GM12872 (cell line): Measurements from ENCODE around the gene SPRED3.

Experiments used
- TF ChIP-seq, protein P1 (sequence below): IDR thresholded peaks from 3 replicates; pipeline ENCODE4 v1.5.1; 2011; ENCODE audit warnings: low read depth, mild to moderate bottlenecking, low read length, moderate library complexity; ENCODE audit not compliant: insufficient read depth

The SPRED3 gene

DNA sequence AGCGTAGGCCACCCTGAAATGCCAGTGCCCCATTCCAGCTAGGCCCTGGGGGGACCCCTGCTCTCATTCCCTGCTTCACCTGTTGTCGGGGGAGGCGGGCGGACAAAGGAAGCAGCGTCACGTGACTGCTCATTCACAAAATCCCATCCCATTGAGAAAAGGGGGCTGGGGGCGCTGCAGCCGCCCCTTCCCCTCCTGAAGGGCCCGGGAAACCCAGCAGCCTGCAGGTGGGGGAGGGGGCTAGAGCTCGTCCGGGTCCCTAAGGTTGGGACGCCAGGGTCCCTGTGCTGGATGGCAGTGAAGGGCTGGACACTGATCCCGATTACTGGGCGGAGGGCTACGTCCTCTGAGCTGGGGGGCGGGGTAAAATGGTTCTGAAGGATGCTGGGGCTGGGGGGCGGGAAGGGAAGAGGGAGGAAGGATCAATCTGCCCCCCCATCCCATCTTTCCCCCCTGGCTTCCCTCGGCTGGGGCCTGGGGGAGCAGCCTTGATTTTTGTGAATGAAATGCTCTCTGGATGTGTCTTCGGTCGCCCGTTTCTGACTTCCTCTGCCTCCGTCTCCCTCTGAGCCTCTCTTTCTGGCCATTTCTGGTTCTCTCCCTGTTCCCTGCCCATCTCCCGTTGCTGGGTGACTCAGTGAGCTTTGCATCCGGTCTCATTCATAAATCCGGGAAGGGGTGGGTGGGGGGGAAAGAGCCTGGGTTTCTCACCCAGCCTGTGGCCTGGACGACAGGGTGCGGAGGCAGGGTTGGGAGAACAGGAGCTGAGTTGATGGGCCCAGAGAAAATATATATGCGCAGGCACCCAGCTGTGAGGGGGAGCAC, 816 bp downstream of the SPRED3 start:
- TF ChIP-seq, protein P1, sequence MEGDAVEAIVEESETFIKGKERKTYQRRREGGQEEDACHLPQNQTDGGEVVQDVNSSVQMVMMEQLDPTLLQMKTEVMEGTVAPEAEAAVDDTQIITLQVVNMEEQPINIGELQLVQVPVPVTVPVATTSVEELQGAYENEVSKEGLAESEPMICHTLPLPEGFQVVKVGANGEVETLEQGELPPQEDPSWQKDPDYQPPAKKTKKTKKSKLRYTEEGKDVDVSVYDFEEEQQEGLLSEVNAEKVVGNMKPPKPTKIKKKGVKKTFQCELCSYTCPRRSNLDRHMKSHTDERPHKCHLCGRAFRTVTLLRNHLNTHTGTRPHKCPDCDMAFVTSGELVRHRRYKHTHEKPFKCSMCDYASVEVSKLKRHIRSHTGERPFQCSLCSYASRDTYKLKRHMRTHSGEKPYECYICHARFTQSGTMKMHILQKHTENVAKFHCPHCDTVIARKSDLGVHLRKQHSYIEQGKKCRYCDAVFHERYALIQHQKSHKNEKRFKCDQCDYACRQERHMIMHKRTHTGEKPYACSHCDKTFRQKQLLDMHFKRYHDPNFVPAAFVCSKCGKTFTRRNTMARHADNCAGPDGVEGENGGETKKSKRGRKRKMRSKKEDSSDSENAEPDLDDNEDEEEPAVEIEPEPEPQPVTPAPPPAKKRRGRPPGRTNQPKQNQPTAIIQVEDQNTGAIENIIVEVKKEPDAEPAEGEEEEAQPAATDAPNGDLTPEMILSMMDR = no peak

DNA sequence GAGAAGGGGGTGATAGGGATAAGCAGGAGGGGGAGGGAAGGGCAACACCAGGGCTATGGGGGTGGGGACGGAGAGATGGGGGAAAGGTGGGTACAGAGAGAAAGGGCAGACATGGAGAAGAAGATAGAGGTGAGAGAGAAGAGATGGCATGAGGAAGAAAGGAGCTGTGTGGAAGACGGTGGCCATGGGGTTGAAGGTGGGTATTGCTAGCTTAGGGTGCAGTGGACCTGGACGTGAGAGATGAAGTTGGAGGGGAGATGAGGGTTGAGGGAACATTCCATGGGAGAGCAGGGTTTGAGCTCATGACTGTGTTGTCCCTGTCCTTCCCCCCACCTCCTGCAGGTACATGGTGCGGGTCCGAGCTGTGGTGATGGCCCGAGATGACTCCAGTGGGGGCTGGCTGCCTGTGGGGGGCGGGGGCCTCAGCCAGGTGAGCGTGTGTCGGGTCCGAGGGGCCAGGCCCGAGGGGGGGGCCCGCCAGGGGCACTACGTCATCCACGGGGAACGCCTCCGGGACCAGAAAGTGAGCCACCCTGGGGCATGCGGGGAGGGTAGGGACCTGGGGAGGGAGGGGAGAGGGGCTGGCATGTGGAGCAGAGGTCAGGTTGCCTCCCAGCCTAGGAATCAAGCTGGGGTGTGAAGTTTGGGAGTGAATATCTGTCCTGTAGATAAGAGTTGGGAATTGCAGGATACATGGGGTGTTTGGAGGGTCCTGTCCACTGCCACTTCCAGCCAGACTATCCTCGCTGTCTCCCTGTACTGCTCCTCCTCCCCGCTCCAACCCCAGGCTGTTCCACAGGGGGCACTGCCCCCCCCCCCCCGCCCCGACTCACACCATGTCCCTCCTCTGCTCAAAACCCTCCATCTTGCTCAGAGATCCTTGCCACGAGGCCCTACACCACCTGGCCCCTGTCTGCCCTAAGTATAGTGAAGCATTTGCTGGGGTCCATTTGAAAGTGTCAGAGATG, 1.7 kb downstream of the SPRED3 start:
- TF ChIP-seq, protein P1 = no peak

DNA sequence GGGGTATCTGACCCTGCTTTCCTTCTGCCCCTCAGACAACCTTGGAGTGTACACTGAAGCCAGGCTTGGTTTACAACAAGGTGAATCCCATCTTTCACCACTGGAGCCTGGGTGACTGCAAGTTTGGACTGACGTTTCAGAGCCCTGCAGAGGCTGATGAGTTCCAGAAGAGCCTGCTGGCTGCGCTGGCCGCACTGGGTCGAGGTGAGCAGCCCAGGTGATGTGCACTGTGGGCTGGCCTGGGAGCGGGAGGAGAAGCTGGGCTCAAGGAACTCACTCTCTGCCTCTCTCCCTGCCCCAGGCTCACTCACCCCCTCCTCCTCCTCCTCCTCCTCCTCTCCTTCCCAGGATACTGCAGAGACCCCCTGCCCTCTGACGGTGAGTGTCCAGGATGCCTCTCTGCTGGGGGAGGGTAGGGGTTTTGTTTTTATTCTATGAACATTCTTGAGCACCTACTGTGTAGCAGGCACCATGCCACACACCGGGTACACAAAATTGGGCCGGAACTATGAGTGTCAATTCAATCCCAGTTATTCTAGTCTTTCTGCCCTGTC, 3.5 kb downstream of the SPRED3 start:
- TF ChIP-seq, protein P1 = no peak

DNA sequence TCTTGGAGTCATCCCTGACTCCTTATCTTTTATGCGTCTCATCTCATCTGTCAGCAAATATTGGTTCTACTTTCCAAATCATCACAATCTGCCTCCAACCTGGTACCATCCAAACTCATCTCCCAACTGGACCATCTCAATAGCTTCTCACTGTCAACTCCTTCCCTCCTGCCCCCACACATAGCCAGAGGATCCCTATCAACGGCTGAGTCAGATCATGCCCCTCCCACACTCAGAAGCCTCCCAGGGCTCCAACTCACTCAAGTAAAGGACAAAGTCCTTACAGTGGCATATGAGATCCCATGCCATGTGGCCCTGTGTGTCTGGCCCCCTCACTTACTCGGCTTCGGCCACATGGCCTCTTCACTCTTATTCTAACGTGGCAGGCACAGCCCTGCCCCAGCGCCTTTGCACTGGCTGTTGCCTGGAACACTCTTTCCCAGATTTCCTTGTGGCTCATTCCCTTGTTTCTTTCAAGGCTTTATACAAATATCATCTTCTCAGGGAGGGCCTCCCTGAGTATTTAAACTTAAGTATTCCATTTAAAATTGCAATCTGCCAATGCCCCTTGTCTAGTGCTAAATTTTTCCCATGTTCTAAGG, 4.3 kb downstream of the SPRED3 start:
- TF ChIP-seq, protein P1 = no peak

DNA sequence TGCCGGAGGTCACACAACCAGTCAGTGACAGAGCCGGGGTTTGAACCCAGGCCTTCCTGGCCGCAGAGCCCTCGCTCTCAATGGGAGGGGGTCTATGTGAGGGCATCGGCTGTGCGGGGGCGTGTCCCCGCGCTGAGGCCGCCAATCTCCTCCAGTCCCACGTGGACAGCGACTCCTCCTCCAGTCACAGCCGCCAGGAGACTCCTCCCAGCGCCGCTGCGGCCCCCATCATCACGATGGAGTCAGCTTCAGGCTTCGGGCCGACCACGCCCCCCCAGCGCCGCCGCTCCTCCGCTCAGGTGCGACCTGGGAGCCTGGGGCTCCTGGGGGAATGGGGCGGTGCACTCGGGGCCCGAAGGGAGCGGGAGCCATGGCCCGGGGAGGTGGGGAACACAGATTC, 6.0 kb downstream of the SPRED3 start:
- TF ChIP-seq, protein P1 = no peak

DNA sequence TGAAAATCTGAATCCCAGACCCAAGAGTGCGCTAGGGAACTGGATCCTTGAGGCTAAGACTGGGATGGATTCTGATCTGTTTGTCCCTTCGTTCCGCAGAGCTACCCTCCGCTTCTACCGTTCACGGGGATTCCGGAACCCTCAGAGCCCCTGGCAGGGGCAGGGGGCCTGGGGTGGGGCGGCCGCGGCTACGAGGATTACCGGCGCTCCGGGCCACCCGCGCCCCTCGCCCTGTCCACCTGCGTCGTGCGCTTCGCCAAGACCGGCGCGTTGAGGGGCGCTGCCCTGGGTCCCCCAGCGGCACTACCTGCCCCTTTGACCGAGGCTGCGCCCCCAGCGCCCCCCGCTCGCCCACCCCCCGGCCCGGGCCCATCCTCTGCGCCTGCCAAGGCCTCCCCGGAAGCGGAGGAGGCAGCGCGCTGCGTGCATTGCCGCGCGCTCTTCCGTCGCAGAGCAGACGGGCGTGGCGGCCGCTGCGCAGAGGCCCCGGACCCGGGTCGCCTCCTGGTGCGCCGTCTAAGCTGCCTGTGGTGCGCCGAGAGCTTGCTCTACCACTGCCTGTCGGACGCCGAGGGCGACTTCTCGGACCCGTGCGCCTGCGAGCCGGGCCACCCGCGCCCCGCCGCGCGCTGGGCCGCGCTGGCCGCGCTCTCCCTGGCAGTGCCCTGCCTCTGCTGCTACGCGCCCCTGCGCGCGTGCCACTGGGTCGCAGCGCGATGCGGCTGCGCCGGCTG, 7.1 kb downstream of the SPRED3 start:
- TF ChIP-seq, protein P1 = no peak
